Measurements from ENCODE around the gene SSRP1. TPM values are rescaled to one million over a fixed set of nuclear protein-coding genes. Genes with fewer than 3 reads are reported as not detected.
"Not testable (repeated sequence)": the region's sequence is repeated elsewhere in the genome, so short reads cannot be mapped to it uniquely, and the experiment has no call there.

The SSRP1 gene
- total RNA-seq, 4 donors from 2014 or later = 76.6 to 155 (median 137) TPM

- Histone ChIP-seq H3K4me1 (peaks cover 0 to 5% of the 10 kb centered on the region in 2 donors), H3K4me3 (no peak overlapping the region), H3K9me3 (no peaks in the 10 kb centered on the region), H3K27ac (no peak overlapping the region), H3K36me3 (no peaks in the 10 kb centered on the region), H3K27me3 (no peaks in the 10 kb centered on the region)
- intact Hi-C loops (cut with DNase I; ENCODE audit: low total_unique reads) = no loop called here
- no peak for TF ChIP-seq CTCF (IDR thresholded peaks at IDR 0.05 in 4 of 5, conservative IDR thresholded peaks at IDR 0.05 in 1 of 5)
- TF ChIP-seq POLR2A (IDR thresholded peaks at IDR 0.05) = no peak
- in situ Hi-C loops (cut with MboI; ENCODE audit: low sequenced_read_pairs in 4 of 4) = no loop called here
- no peak for ATAC-seq
- DNase-seq = no peak
These were observed 46.7 kb downstream of the SSRP1 start for GRCh38 chr11:57288771-57289579.

- Histone ChIP-seq H3K4me1 (no peaks in the 10 kb centered on the region), H3K27me3 (no peaks in the 10 kb centered on the region), H3K9me3 (no peaks in the 10 kb centered on the region), H3K27ac (no peak overlapping the region), H3K36me3 (no peaks in the 10 kb centered on the region), H3K4me3 (no peak overlapping the region)
- no peak for ATAC-seq
- TF ChIP-seq POLR2A (IDR thresholded peaks at IDR 0.05) = no peak
- TF ChIP-seq CTCF (IDR thresholded peaks at IDR 0.05 in 4 of 5, conservative IDR thresholded peaks at IDR 0.05 in 1 of 5) = no peak
- DNase-seq = no peak
- intact Hi-C loops (cut with DNase I; ENCODE audit: low total_unique reads) (no loop called here), in situ Hi-C loops (cut with MboI; ENCODE audit: low sequenced_read_pairs in 4 of 4) (no loop called here)
These were observed 47.8 kb downstream of the SSRP1 start for GRCh38 chr11:57287884-57288283.

- no peak overlapping the region for H3K4me3 ChIP-seq
- H3K9me3 ChIP-seq = no peaks in the 10 kb centered on the region
- DNase-seq = no peak
- no peaks in the 10 kb centered on the region for H3K36me3 ChIP-seq
- in situ Hi-C loops (cut with MboI; ENCODE audit: low sequenced_read_pairs in 4 of 4) (no loop called here), intact Hi-C loops (cut with DNase I; ENCODE audit: low total_unique reads) (no loop called here)
- TF ChIP-seq POLR2A (IDR thresholded peaks at IDR 0.05) = no peak
- TF ChIP-seq CTCF (IDR thresholded peaks at IDR 0.05 in 4 of 5, conservative IDR thresholded peaks at IDR 0.05 in 1 of 5) = no peak
- ATAC-seq = no peak
- H3K27me3 ChIP-seq = no peaks in the 10 kb centered on the region
- no peak overlapping the region for H3K27ac ChIP-seq
- H3K4me1 ChIP-seq = peaks cover 2 to 5% of the 10 kb centered on the region in 2 donors
These were observed 52.3 kb downstream of the SSRP1 start for GRCh38 chr11:57283231-57283990.

GRCh38 chr11:57281546-57281945, 54.1 kb downstream of the SSRP1 start:
- H3K27ac ChIP-seq; H3K4me3 ChIP-seq; H3K27me3 ChIP-seq; H3K9me3 ChIP-seq; DNase-seq; intact Hi-C loops (cut with DNase I; ENCODE audit: low total_unique reads); ATAC-seq; in situ Hi-C loops (cut with MboI; ENCODE audit: low sequenced_read_pairs in 4 of 4); H3K36me3 ChIP-seq: not testable (repeated sequence)
- peaks cover 16 to 21% of the 10 kb centered on the region in 2 donors for H3K4me1 ChIP-seq

GRCh38 chr11:57279116-57279515, 56.6 kb downstream of the SSRP1 start:
- no peaks in the 10 kb centered on the region for H3K27me3 ChIP-seq
- TF ChIP-seq POLR2A (IDR thresholded peaks at IDR 0.05) (no peak), CTCF (IDR thresholded peaks at IDR 0.05 in 4 of 5, conservative IDR thresholded peaks at IDR 0.05 in 1 of 5) (no peak)
- H3K9me3 ChIP-seq = no peaks in the 10 kb centered on the region
- no peak overlapping the region for H3K4me3 ChIP-seq
- ATAC-seq (no peak), DNase-seq (no peak)
- no peaks in the 10 kb centered on the region for H3K36me3 ChIP-seq
- H3K4me1 ChIP-seq = peaks cover 16 to 22% of the 10 kb centered on the region in 2 donors
- H3K27ac ChIP-seq = peak overlapping the region in 1 of 4 donors; percentile 73
- in situ Hi-C loops (cut with MboI; ENCODE audit: low sequenced_read_pairs in 4 of 4) (no loop called here), intact Hi-C loops (cut with DNase I; ENCODE audit: low total_unique reads) (no loop called here)

Data from gastrocnemius medialis (tissue), 4 donors.